ENCODE results near the gene CXCL16. TPM values are rescaled to one million over a fixed set of nuclear protein-coding genes. Genes with fewer than 3 reads are reported as not detected.
A peak's percentile ranks its signal among the peaks of the same experiment; 100 is the strongest.

The CXCL16 gene
- total RNA-seq, 1 donor from 2014 or later = not detected

- Mint-ChIP-seq H3K4me1 (ENCODE audit: low read depth, unreplicated experiment) (no peaks in the 10 kb centered on the region), H3K27ac (ENCODE audit: unreplicated experiment) (peak overlapping the region; percentile 41), H3K9me3 (ENCODE audit: unreplicated experiment) (peaks cover 2% of the 10 kb centered on the region)
Observed at GRCh38 chr17:4740584-4740983, 856 bp upstream of the CXCL16 start.

GRCh38 chr17:4740025-4740351, 260 bp upstream of the CXCL16 start:
- peaks cover 28% of the 10 kb centered on the region for H3K27me3 Mint-ChIP-seq (ENCODE audit: unreplicated experiment)

More at GRCh38 chr17:4740584-4740983, 856 bp upstream of the CXCL16 start:
- peak overlapping the region; percentile 68 for H3K4me3 Mint-ChIP-seq (ENCODE audit: unreplicated experiment)
- no peak for TF ChIP-seq CTCF (IDR thresholded peaks at IDR 0.05; ENCODE audit: partially characterized antibody, unreplicated experiment)
- H3K36me3 Mint-ChIP-seq (ENCODE audit: unreplicated experiment) = peaks cover 7% of the 10 kb centered on the region
- no peak for DNase-seq
- H3K27me3 Mint-ChIP-seq (ENCODE audit: unreplicated experiment) = peaks cover 32% of the 10 kb centered on the region

DNA sequence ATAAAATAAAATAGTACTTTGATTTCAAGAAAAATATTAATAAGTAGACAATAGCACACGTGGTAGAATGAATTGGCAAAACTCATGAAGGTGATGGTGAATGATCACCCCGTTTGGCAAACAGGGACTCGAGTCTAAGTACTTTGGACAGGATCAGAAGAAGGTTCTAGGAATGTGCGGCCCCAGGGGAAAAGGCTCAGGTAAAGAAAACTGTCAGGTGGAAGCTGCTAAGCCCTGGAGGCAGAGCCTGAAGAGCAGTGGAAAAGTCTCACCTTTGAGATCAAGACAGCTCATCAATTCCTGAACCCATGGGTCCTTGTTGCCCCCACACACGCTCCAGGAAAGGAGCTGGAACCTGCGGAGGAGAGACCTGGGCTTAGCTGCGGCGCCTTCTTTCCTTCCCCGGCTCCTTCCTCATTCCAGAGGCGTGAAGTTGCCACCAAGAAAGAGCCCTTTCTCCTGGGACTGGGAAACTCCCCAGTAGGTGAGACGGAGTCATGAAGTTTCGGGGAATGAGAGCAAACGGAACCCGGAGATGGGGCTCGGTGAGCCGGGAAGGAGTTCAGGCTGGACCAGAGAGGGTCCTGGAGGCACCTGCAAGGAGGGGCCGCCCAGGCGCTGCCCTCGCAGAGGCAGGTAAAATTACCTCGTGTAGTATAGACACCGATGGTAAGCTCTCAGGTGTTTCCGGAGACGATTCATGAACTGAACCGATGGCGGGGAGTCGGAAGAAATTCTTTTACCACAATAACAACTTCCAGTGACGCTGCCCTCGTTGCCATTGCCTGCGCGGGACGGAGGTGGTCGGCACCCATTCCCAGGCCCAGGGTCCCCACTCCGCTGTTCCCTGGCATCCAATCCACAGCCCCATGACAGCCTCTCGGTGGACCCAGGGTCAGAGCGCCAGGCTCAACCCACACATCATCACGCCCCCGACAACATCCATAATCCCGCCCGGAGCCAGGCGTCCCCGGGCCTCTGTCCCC, 1.3 kb downstream of the CXCL16 start:
- Mint-ChIP-seq H3K27ac (ENCODE audit: unreplicated experiment) (no peak overlapping the region), H3K36me3 (ENCODE audit: unreplicated experiment) (peaks cover 7% of the 10 kb centered on the region)
- no peak for TF ChIP-seq CTCF (IDR thresholded peaks at IDR 0.05; ENCODE audit: partially characterized antibody, unreplicated experiment)

More at GRCh38 chr17:4740025-4740351, 260 bp upstream of the CXCL16 start:
- no peak for TF ChIP-seq CTCF (IDR thresholded peaks at IDR 0.05; ENCODE audit: partially characterized antibody, unreplicated experiment)
- Mint-ChIP-seq H3K4me1 (ENCODE audit: low read depth, unreplicated experiment) (no peaks in the 10 kb centered on the region), H3K4me3 (ENCODE audit: unreplicated experiment) (peak overlapping the region; percentile 68), H3K27ac (ENCODE audit: unreplicated experiment) (peak overlapping the region; percentile 41), H3K9me3 (ENCODE audit: unreplicated experiment) (no peaks in the 10 kb centered on the region), H3K36me3 (ENCODE audit: unreplicated experiment) (peaks cover 7% of the 10 kb centered on the region)
- no peak for DNase-seq

DNA sequence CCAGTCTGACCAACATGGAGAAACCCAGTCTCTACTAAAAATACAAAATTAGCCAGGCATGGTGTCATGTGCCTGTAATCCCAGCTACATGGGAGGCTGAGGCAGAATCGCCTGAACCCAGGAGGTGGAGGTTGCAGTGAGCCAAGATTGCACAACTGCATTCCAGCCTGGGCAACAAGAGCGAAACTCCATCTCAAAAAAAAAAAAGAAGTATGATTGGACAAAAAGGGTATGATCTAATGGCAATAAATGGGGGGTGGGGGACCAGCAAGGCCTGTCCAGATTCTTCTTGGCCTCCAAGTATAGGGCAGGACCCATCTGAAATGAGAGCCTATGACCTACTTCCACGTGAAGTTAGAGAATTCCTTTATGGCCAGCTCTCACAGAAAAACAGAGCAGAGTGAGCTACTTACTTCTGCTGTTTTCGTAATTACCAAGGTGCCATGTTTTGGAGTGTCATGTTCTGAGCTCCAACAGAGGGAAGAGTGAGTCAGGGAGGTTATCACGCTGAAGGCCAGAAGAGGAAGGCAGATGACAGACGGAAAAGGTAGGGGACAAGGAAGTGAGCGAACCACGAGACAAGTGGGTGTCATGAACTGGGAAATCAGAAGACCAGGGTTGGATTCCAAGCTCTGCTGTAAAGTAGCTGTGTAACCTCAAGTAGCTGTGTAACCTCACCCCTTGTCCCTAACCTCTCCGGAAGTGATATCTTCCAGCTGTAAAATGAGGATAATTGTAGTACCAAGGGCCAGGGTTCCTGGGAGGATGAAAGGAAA, 3.7 kb downstream of the CXCL16 start:
- no peak for TF ChIP-seq CTCF (IDR thresholded peaks at IDR 0.05; ENCODE audit: partially characterized antibody, unreplicated experiment)
- Mint-ChIP-seq H3K4me3 (ENCODE audit: unreplicated experiment) (no peak overlapping the region), H3K36me3 (ENCODE audit: unreplicated experiment) (peaks cover 7% of the 10 kb centered on the region), H3K9me3 (ENCODE audit: unreplicated experiment) (no peaks in the 10 kb centered on the region), H3K4me1 (ENCODE audit: low read depth, unreplicated experiment) (no peaks in the 10 kb centered on the region), H3K27ac (ENCODE audit: unreplicated experiment) (no peak overlapping the region), H3K27me3 (ENCODE audit: unreplicated experiment) (peaks cover 22% of the 10 kb centered on the region)
- DNase-seq = no peak

More for the DNA sequence above, 1.3 kb downstream of the CXCL16 start:
- Mint-ChIP-seq H3K9me3 (ENCODE audit: unreplicated experiment) (no peaks in the 10 kb centered on the region), H3K4me1 (ENCODE audit: low read depth, unreplicated experiment) (no peaks in the 10 kb centered on the region), H3K4me3 (ENCODE audit: unreplicated experiment) (peak overlapping the region; percentile 57), H3K27me3 (ENCODE audit: unreplicated experiment) (peaks cover 28% of the 10 kb centered on the region)
- DNase-seq = no peak
